HepG2 (cell line): Measurements from ENCODE around the gene FAM89B. TPM values are rescaled to one million over a fixed set of nuclear protein-coding genes. Genes with fewer than 3 reads are reported as not detected.

ENCODE experiments used
- ASH2L ChIP-seq: fragments of 300-600, 200-600 bp; sonication (generic); IDR thresholded peaks from 2 replicates; pipeline ENCODE4 v1.7.0; 2017; ENCODE audit warnings: low read depth, mild to moderate bottlenecking, moderate library complexity, mixed read lengths, low read length; ENCODE audit not compliant: insufficient read length
- GTF2F1 ChIP-seq: fragments of 150-350 bp; IDR thresholded peaks from 2 replicates; pipeline ENCODE4 v1.6.1; 2014; ENCODE audit warnings: low read length
- JUNB ChIP-seq: sonication (generic); formaldehyde crosslinking; IDR thresholded peaks from 2 replicates; pipeline ENCODE4 v1.8.0; 2022; ENCODE audit warnings: missing genetic modification reagents, mild to moderate bottlenecking, borderline replicate concordance
- MIER2 ChIP-seq: IDR thresholded peaks from 2 replicates; pipeline ENCODE4 v1.6.1; 2016; ENCODE audit warnings: missing biosample characterization, missing genetic modification reagents
- NFIC ChIP-seq: IDR thresholded peaks from 2 replicates; pipeline ENCODE4 v1.6.1; 2012; ENCODE audit warnings: mild to moderate bottlenecking, low read length, inconsistent platforms
- RXRA ChIP-seq: sonication (generic); formaldehyde crosslinking; IDR thresholded peaks from 2 replicates; pipeline ENCODE4 v1.5.1; 2020; ENCODE audit warnings: missing genetic modification reagents
- SMC3 ChIP-seq: IDR thresholded peaks from 2 replicates; pipeline ENCODE4 v1.6.1; 2011; ENCODE audit warnings: low read length, improper control_type of control experiment
- ZFYVE20 ChIP-seq: sonication (generic); formaldehyde crosslinking; IDR thresholded peaks from 2 replicates; pipeline ENCODE4 v1.8.0; 2023; ENCODE audit warnings: low read depth, mild to moderate bottlenecking, moderate library complexity, missing genetic modification reagents, borderline replicate concordance
- ZNF234 ChIP-seq: sonication (generic); formaldehyde crosslinking; conservative IDR thresholded peaks from 2 replicates; pipeline ENCODE4 v1.5.1; 2020; ENCODE audit warnings: mild to moderate bottlenecking, missing genetic modification reagents
- ZNF24 ChIP-seq: fragments of 450-650 bp; IDR thresholded peaks from 2 replicates; pipeline ENCODE4 v1.6.1; 2017; ENCODE audit warnings: antibody characterized with exemption, mild to moderate bottlenecking
- ZNF570 ChIP-seq: sonication (generic); formaldehyde crosslinking; IDR thresholded peaks from 2 replicates; pipeline ENCODE4 v1.4.0; 2020; ENCODE audit warnings: mild to moderate bottlenecking, missing genetic modification reagents, borderline replicate concordance
- ZNF670 ChIP-seq: sonication (generic); formaldehyde crosslinking; IDR thresholded peaks from 2 replicates; pipeline ENCODE4 v1.8.0; 2022; ENCODE audit warnings: mild to moderate bottlenecking, missing genetic modification reagents, borderline replicate concordance
- ZNF747 ChIP-seq: sonication (generic); formaldehyde crosslinking; IDR thresholded peaks from 2 replicates; pipeline ENCODE4 v1.8.1; 2023; ENCODE audit warnings: missing genetic modification reagents, mild to moderate bottlenecking, borderline replicate concordance
- ZNF782 ChIP-seq: sonication (generic); formaldehyde crosslinking; IDR thresholded peaks from 2 replicates; pipeline ENCODE4 v1.4.0; 2020; ENCODE audit warnings: missing genetic modification reagents, mild to moderate bottlenecking, borderline replicate concordance
- polyA plus RNA-seq, 8 experiments: library from polyadenylated mRNA; depleted of rRNA in 3 of 8; stranded (reverse) in 7 of 8; unstranded in 1 of 8; fragments of >200 nt; fragmentation: Illumina TruSeq in 4 of 8; extraction: Trizol in 4 of 8; gene quantifications; 2 replicates each; pipeline versions ENCODE4 v1.2.1 to v1.2.3, GENCODE V29; 2011 to 2016; ENCODE audit warnings: low read depth in 4 of 8, missing spikeins in 1 of 8, mixed read lengths in 1 of 8; ENCODE audit not compliant: insufficient read depth in 1 of 8
- total RNA-seq, 5 experiments: library from RNA; depleted of rRNA; stranded (reverse); fragments of >200 nt; fragmentation: Illumina TruSeq; extraction: Trizol; gene quantifications; 2 replicates each; pipeline ENCODE4 v1.2.3, GENCODE V29; 2016; ENCODE audit warnings: low read depth in 1 of 5
- TF ChIP-seq, protein P1 (sequence below): sonication (generic); formaldehyde crosslinking; IDR thresholded peaks from 2 replicates; pipeline ENCODE4 v1.9.0; 2021; ENCODE audit warnings: missing genetic modification reagents, borderline replicate concordance
- TF ChIP-seq, protein P2 (sequence below), 2 experiments: fragments of 450-650 bp in 1 of 2; sonication (generic) in 1 of 2; formaldehyde crosslinking; IDR thresholded peaks; 2 replicates each; pipeline versions ENCODE4 v1.5.0 to v1.8.0; 2020 to 2022; ENCODE audit warnings: mild to moderate bottlenecking in 1 of 2, missing genetic modification reagents in 1 of 2
- TF ChIP-seq, protein P3 (sequence below): sonication (generic); formaldehyde crosslinking; IDR thresholded peaks from 2 replicates; pipeline ENCODE4 v1.4.0; 2020; ENCODE audit warnings: missing genetic modification reagents
- TF ChIP-seq, protein P4 (sequence below): IDR thresholded peaks from 2 replicates; pipeline ENCODE4 v1.6.1; 2016; ENCODE audit warnings: missing biosample characterization, missing genetic modification reagents, low read depth
- TF ChIP-seq, protein P5 (sequence below): sonication (generic); formaldehyde crosslinking; conservative IDR thresholded peaks from 2 replicates; pipeline ENCODE4 v1.8.0; 2022; ENCODE audit warnings: low read depth, missing genetic modification reagents
- TF ChIP-seq, protein P6 (sequence below): sonication (generic); formaldehyde crosslinking; IDR thresholded peaks from 2 replicates; pipeline ENCODE4 v1.4.0; 2020; ENCODE audit warnings: missing genetic modification reagents

The FAM89B gene
- total and polyA plus RNA-seq, 2 of the 13 experiments (the other 11 are each of a cell fraction or from before 2014, with no cell fraction given), result 5.7 to 8.0 TPM

DNA sequence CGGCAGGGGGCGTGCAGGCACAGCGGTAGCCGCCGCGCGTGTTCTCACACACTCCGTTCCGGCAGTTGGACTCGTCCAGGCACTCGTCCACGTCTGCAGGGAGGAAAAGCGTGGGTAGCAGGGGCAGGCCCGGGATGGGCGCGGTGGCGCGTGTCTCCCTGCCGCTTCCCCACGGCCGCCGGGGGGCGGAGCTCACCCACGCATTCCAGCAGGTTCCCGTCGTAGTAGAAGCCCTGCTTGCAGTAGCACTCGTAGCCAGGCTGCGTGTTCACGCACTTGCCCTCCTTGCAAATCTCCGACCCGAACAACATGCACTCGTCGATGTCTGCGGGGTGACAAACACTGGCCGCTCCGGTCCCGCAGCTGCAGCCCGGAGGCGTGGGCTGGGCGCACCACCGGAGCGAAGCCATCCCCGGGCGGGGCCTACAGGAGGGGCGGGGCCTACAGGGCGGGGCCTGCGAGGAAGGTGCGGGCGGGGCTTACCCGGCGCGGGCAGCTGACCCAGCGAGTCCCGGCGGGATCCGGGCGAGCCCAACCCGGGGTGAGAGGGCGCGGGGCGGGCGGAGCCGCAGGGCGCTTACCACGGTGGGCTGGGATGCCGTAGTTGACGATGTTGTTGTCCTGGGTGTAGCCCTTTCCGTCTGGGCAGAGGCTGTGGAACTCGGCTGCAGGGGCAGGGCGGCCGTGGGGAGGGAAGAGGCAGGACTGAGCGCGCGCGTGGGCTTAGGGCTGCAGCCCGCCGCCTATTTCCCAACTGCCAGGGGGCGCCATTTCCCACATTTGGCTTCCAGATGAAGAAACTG lies 31.8 kb upstream of the FAM89B start (continued):
- TF ChIP-seq, protein P1, sequence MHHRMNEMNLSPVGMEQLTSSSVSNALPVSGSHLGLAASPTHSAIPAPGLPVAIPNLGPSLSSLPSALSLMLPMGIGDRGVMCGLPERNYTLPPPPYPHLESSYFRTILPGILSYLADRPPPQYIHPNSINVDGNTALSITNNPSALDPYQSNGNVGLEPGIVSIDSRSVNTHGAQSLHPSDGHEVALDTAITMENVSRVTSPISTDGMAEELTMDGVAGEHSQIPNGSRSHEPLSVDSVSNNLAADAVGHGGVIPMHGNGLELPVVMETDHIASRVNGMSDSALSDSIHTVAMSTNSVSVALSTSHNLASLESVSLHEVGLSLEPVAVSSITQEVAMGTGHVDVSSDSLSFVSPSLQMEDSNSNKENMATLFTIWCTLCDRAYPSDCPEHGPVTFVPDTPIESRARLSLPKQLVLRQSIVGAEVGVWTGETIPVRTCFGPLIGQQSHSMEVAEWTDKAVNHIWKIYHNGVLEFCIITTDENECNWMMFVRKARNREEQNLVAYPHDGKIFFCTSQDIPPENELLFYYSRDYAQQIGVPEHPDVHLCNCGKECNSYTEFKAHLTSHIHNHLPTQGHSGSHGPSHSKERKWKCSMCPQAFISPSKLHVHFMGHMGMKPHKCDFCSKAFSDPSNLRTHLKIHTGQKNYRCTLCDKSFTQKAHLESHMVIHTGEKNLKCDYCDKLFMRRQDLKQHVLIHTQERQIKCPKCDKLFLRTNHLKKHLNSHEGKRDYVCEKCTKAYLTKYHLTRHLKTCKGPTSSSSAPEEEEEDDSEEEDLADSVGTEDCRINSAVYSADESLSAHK (CRISPR knock-in tag), result no peak
- TF ChIP-seq NFIC (no peak), JUNB (CRISPR knock-in tag) (no peak), ZNF570 (CRISPR knock-in tag) (no peak), ZNF234 (CRISPR knock-in tag) (no peak), ASH2L (no peak), ZNF782 (CRISPR knock-in tag) (no peak), ZNF747 (CRISPR knock-in tag) (no peak), MIER2 (CRISPR knock-in tag) (no peak), SMC3 (peak; percentile 52), RXRA (no peak), ZFYVE20 (no peak), ZNF670 (no peak), GTF2F1 (no peak), ZNF24 (no peak)
- TF ChIP-seq, protein P2, sequence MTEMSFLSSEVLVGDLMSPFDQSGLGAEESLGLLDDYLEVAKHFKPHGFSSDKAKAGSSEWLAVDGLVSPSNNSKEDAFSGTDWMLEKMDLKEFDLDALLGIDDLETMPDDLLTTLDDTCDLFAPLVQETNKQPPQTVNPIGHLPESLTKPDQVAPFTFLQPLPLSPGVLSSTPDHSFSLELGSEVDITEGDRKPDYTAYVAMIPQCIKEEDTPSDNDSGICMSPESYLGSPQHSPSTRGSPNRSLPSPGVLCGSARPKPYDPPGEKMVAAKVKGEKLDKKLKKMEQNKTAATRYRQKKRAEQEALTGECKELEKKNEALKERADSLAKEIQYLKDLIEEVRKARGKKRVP (CRISPR knock-in tag; IDR thresholded peaks at IDR 0.05), result no peak
- TF ChIP-seq, protein P3, sequence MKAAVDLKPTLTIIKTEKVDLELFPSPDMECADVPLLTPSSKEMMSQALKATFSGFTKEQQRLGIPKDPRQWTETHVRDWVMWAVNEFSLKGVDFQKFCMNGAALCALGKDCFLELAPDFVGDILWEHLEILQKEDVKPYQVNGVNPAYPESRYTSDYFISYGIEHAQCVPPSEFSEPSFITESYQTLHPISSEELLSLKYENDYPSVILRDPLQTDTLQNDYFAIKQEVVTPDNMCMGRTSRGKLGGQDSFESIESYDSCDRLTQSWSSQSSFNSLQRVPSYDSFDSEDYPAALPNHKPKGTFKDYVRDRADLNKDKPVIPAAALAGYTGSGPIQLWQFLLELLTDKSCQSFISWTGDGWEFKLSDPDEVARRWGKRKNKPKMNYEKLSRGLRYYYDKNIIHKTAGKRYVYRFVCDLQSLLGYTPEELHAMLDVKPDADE, result no peak
- TF ChIP-seq, protein P4, sequence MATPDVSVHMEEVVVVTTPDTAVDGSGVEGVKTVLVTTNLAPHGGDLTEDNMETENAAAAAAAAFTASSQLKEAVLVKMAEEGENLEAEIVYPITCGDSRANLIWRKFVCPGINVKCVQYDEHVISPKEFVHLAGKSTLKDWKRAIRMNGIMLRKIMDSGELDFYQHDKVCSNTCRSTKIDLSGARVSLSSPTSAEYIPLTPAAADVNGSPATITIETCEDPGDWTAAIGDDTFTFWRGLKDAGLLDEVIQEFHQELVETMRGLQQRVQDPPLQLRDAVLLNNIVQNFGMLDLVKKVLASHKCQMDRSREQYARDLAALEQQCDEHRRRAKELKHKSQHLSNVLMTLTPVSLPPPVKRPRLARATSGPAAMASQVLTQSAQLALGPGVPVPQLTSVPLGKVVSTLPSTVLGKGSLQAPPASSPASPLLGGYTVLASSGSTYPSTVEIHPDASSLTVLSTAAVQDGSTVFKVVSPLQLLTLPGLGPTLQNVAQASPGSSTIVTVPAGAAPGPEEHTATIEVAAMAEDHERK (CRISPR knock-in tag), result no peak
- TF ChIP-seq, protein P5, sequence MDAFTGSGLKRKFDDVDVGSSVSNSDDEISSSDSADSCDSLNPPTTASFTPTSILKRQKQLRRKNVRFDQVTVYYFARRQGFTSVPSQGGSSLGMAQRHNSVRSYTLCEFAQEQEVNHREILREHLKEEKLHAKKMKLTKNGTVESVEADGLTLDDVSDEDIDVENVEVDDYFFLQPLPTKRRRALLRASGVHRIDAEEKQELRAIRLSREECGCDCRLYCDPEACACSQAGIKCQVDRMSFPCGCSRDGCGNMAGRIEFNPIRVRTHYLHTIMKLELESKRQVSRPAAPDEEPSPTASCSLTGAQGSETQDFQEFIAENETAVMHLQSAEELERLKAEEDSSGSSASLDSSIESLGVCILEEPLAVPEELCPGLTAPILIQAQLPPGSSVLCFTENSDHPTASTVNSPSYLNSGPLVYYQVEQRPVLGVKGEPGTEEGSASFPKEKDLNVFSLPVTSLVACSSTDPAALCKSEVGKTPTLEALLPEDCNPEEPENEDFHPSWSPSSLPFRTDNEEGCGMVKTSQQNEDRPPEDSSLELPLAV, result no peak
- TF ChIP-seq, protein P6, sequence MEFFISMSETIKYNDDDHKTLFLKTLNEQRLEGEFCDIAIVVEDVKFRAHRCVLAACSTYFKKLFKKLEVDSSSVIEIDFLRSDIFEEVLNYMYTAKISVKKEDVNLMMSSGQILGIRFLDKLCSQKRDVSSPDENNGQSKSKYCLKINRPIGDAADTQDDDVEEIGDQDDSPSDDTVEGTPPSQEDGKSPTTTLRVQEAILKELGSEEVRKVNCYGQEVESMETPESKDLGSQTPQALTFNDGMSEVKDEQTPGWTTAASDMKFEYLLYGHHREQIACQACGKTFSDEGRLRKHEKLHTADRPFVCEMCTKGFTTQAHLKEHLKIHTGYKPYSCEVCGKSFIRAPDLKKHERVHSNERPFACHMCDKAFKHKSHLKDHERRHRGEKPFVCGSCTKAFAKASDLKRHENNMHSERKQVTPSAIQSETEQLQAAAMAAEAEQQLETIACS, result no peak
